WTC11 (cell line): ENCODE measurements around the gene LMAN2. TPM values are rescaled to one million over a fixed set of nuclear protein-coding genes. Genes with fewer than 3 reads are reported as not detected.

Source experiments
- ATAC-seq: fragments of 200-7000 bp; cut with Tn5 transposase; 2 replicates; pipeline ENCODE4 v1.10.0; 2021; ENCODE audit warnings: mild to moderate bottlenecking, moderate library complexity
- CTCF ChIA-PET: fragments of 300-600 bp; sonication (Branson Sonifier 250); formaldehyde crosslinking; loops from one replicate; lab custom pipeline; 2021; ENCODE audit warnings: antibody characterized with exemption; lab: Charles Lee
- POLR2A ChIA-PET: fragments of 350-600 bp; sonication (Branson Sonifier 250); formaldehyde crosslinking; loops from one replicate; lab custom pipeline; 2021; ENCODE audit warnings: antibody characterized with exemption; lab: Charles Lee
- DNase-seq: peaks from one replicate; pipeline ENCODE4 v3.0.0; 2021; ENCODE audit warnings: low spot score
- H3K27ac Mint-ChIP-seq: 2 replicates; pipeline ENCODE4 v1.8.0; 2021; ENCODE audit warnings: mixed read lengths
- H3K27me3 Mint-ChIP-seq: 2 replicates; pipeline ENCODE4 v1.8.0; 2021; ENCODE audit warnings: low read depth, mild to moderate bottlenecking, moderate library complexity, mixed read lengths
- H3K36me3 Mint-ChIP-seq: 2 replicates; pipeline ENCODE4 v1.8.0; 2021; ENCODE audit warnings: mixed read lengths
- H3K4me1 Mint-ChIP-seq: 2 replicates; pipeline ENCODE4 v1.8.0; 2022; ENCODE audit warnings: mixed read lengths
- H3K4me3 Mint-ChIP-seq: 2 replicates; pipeline ENCODE4 v1.8.0; 2021; ENCODE audit warnings: mild to moderate bottlenecking, moderate library complexity, mixed read lengths
- H3K9me3 Mint-ChIP-seq: 2 replicates; pipeline ENCODE4 v1.8.0; 2021; ENCODE audit warnings: mixed read lengths
- CREM ChIP-seq: sonication (generic); formaldehyde crosslinking; IDR thresholded peaks from 2 replicates; pipeline ENCODE4 v1.8.1; 2022; ENCODE audit warnings: mild to moderate bottlenecking, missing genetic modification reagents, moderate library complexity
- NFYB ChIP-seq: sonication (generic); formaldehyde crosslinking; conservative IDR thresholded peaks from 2 replicates; pipeline ENCODE4 v1.8.0; 2022; ENCODE audit warnings: low read depth, missing genetic modification reagents
- OVOL2 ChIP-seq: fragments of 250-450 bp; sonication (Bioruptor Pico); IDR thresholded peaks from 2 replicates; pipeline ENCODE4 v1.9.0; 2021; ENCODE audit warnings: mild to moderate bottlenecking, borderline replicate concordance
- RELA ChIP-seq: sonication (generic); formaldehyde crosslinking; IDR thresholded peaks from 2 replicates; pipeline ENCODE4 v1.8.1; 2022; ENCODE audit warnings: missing genetic modification reagents, mild to moderate bottlenecking, borderline replicate concordance
- SP1 ChIP-seq: sonication (generic); formaldehyde crosslinking; conservative IDR thresholded peaks from 2 replicates; pipeline ENCODE4 v1.8.1; 2022; ENCODE audit warnings: missing genetic modification reagents
- ZBTB21 ChIP-seq: sonication (generic); formaldehyde crosslinking; IDR thresholded peaks from 2 replicates; pipeline ENCODE4 v1.8.1; 2023; ENCODE audit warnings: mild to moderate bottlenecking, missing genetic modification reagents, borderline replicate concordance
- ZNF416 ChIP-seq: fragments of 250-450 bp; sonication (Bioruptor Pico); IDR thresholded peaks from 2 replicates; pipeline ENCODE4 v1.9.0; 2021; ENCODE audit warnings: mild to moderate bottlenecking, inconsistent platforms
- total RNA-seq: library from RNA; stranded (reverse); gene quantifications from 3 replicates; pipeline ENCODE4 v1.2.3, GENCODE V29; 2021
- TF ChIP-seq, protein P1 (sequence below): sonication (generic); formaldehyde crosslinking; IDR thresholded peaks from 2 replicates; pipeline ENCODE4 v1.8.1; 2022; ENCODE audit warnings: low read depth, mild to moderate bottlenecking, moderate library complexity, missing genetic modification reagents, borderline replicate concordance
- TF ChIP-seq, protein P2 (sequence below): sonication (generic); formaldehyde crosslinking; IDR thresholded peaks from 2 replicates; pipeline ENCODE4 v1.8.1; 2023; ENCODE audit warnings: mild to moderate bottlenecking, missing genetic modification reagents, moderate library complexity
- TF ChIP-seq, protein P3 (sequence below): fragments of 250-450 bp; sonication (Bioruptor Pico); IDR thresholded peaks from 2 replicates; pipeline ENCODE4 v1.9.0; 2021; ENCODE audit warnings: mild to moderate bottlenecking, borderline replicate concordance
- TF ChIP-seq, protein P4 (sequence below): sonication (generic); formaldehyde crosslinking; IDR thresholded peaks from 2 replicates; pipeline ENCODE4 v1.8.1; 2023; ENCODE audit warnings: mild to moderate bottlenecking, missing genetic modification reagents, borderline replicate concordance
- TF ChIP-seq, protein P5 (sequence below): fragments of 200-600 bp; IDR thresholded peaks from 2 replicates; pipeline ENCODE4 v1.8.0; 2022; ENCODE audit warnings: antibody characterized with exemption

Gene LMAN2
- total RNA-seq, 1 experiment from 2014 or later = 162 TPM

DNA sequence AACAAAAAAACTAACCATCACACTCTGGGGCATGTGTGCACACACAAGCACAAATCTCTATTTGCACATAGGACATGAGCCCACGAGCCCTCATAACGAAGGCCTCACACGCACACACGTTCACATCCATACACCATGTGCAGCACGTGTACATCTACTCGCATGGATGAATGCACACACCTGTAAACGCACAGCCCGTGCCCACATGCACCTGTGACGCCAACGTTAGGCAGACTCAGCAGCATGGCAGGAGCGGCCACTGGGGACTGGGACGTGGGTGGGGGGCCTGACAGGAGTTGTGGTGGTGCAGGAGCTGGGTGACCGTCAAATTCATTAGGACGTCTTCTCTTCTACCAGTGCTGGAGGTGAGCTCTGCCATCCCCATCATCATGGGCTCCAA, 35.9 kb upstream of the LMAN2 start:
- H3K9me3 Mint-ChIP-seq = no peaks in the 10 kb centered on the region
- DNase-seq (no peak), ATAC-seq (no peak)
- no peak overlapping the region for H3K4me3 Mint-ChIP-seq
- ChIA-PET POLR2A (interaction anchor here (1.5 kb wide), 1 partner anchor 17 kb away, joined by 4 read pairs; no protein-coding TSS in a partner anchor), CTCF (interaction anchor here (6.2 to 9.6 kb wide), 2 partner anchors 16 kb away, joined by 130 to 202 read pairs; partner anchors contain the start of gene PFN3)
- H3K36me3 Mint-ChIP-seq = no peaks in the 10 kb centered on the region
- H3K27me3 Mint-ChIP-seq = peaks cover 36% of the 10 kb centered on the region
- no peak overlapping the region for H3K27ac Mint-ChIP-seq
- peaks cover 28% of the 10 kb centered on the region for H3K4me1 Mint-ChIP-seq
- TF ChIP-seq, protein P1, sequence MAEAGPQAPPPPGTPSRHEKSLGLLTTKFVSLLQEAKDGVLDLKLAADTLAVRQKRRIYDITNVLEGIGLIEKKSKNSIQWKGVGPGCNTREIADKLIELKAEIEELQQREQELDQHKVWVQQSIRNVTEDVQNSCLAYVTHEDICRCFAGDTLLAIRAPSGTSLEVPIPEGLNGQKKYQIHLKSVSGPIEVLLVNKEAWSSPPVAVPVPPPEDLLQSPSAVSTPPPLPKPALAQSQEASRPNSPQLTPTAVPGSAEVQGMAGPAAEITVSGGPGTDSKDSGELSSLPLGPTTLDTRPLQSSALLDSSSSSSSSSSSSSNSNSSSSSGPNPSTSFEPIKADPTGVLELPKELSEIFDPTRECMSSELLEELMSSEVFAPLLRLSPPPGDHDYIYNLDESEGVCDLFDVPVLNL = no peak
- TF ChIP-seq SP1 (CRISPR knock-in tag) (no peak), ZNF416 (no peak), RELA (CRISPR knock-in tag) (no peak), OVOL2 (CRISPR knock-in tag) (no peak), NFYB (no peak), ZBTB21 (CRISPR knock-in tag) (no peak), CREM (CRISPR knock-in tag) (no peak)
- TF ChIP-seq, protein P2, sequence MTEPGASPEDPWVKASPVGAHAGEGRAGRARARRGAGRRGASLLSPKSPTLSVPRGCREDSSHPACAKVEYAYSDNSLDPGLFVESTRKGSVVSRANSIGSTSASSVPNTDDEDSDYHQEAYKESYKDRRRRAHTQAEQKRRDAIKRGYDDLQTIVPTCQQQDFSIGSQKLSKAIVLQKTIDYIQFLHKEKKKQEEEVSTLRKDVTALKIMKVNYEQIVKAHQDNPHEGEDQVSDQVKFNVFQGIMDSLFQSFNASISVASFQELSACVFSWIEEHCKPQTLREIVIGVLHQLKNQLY (CRISPR knock-in tag) = no peak
- TF ChIP-seq, protein P3, sequence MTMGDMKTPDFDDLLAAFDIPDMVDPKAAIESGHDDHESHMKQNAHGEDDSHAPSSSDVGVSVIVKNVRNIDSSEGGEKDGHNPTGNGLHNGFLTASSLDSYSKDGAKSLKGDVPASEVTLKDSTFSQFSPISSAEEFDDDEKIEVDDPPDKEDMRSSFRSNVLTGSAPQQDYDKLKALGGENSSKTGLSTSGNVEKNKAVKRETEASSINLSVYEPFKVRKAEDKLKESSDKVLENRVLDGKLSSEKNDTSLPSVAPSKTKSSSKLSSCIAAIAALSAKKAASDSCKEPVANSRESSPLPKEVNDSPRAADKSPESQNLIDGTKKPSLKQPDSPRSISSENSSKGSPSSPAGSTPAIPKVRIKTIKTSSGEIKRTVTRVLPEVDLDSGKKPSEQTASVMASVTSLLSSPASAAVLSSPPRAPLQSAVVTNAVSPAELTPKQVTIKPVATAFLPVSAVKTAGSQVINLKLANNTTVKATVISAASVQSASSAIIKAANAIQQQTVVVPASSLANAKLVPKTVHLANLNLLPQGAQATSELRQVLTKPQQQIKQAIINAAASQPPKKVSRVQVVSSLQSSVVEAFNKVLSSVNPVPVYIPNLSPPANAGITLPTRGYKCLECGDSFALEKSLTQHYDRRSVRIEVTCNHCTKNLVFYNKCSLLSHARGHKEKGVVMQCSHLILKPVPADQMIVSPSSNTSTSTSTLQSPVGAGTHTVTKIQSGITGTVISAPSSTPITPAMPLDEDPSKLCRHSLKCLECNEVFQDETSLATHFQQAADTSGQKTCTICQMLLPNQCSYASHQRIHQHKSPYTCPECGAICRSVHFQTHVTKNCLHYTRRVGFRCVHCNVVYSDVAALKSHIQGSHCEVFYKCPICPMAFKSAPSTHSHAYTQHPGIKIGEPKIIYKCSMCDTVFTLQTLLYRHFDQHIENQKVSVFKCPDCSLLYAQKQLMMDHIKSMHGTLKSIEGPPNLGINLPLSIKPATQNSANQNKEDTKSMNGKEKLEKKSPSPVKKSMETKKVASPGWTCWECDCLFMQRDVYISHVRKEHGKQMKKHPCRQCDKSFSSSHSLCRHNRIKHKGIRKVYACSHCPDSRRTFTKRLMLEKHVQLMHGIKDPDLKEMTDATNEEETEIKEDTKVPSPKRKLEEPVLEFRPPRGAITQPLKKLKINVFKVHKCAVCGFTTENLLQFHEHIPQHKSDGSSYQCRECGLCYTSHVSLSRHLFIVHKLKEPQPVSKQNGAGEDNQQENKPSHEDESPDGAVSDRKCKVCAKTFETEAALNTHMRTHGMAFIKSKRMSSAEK = no peak

DNA sequence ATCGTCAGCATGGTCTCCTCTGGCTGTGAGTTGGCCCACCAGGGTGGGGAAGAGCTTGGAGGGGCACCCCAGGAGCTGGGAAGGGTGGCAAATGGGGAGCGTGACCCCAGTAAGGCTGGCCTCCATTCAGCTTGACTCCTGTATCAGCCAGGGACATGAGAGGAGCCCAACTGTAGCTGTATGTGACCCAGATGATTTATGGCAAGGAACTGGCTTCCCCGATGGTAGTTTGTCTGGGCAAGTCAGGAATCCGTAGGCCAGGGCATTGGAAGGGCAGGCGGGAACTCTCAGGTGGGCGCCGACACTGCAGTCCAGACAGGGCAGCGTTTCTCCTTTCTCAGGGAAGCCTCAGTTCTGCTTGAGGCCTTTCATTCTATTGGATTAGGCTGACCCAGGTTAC, 35.1 kb upstream of the LMAN2 start:
- no peak overlapping the region for H3K4me3 Mint-ChIP-seq
- CTCF ChIA-PET = interaction anchor here (0.5 to 9.6 kb wide), 6 partner anchors 15 to 120 kb away, joined by 3 to 202 read pairs (median 4); partner anchors contain the start of gene PFN3
- peaks cover 30% of the 10 kb centered on the region for H3K4me1 Mint-ChIP-seq

More for the DNA sequence above, 35.1 kb upstream of the LMAN2 start:
- H3K36me3 Mint-ChIP-seq = no peaks in the 10 kb centered on the region
- ATAC-seq = no peak
- peaks cover 36% of the 10 kb centered on the region for H3K27me3 Mint-ChIP-seq
- TF ChIP-seq CREM (CRISPR knock-in tag) = no peak
- TF ChIP-seq, protein P4, sequence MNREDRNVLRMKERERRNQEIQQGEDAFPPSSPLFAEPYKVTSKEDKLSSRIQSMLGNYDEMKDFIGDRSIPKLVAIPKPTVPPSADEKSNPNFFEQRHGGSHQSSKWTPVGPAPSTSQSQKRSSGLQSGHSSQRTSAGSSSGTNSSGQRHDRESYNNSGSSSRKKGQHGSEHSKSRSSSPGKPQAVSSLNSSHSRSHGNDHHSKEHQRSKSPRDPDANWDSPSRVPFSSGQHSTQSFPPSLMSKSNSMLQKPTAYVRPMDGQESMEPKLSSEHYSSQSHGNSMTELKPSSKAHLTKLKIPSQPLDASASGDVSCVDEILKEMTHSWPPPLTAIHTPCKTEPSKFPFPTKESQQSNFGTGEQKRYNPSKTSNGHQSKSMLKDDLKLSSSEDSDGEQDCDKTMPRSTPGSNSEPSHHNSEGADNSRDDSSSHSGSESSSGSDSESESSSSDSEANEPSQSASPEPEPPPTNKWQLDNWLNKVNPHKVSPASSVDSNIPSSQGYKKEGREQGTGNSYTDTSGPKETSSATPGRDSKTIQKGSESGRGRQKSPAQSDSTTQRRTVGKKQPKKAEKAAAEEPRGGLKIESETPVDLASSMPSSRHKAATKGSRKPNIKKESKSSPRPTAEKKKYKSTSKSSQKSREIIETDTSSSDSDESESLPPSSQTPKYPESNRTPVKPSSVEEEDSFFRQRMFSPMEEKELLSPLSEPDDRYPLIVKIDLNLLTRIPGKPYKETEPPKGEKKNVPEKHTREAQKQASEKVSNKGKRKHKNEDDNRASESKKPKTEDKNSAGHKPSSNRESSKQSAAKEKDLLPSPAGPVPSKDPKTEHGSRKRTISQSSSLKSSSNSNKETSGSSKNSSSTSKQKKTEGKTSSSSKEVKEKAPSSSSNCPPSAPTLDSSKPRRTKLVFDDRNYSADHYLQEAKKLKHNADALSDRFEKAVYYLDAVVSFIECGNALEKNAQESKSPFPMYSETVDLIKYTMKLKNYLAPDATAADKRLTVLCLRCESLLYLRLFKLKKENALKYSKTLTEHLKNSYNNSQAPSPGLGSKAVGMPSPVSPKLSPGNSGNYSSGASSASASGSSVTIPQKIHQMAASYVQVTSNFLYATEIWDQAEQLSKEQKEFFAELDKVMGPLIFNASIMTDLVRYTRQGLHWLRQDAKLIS = no peak
- TF ChIP-seq, protein P5, sequence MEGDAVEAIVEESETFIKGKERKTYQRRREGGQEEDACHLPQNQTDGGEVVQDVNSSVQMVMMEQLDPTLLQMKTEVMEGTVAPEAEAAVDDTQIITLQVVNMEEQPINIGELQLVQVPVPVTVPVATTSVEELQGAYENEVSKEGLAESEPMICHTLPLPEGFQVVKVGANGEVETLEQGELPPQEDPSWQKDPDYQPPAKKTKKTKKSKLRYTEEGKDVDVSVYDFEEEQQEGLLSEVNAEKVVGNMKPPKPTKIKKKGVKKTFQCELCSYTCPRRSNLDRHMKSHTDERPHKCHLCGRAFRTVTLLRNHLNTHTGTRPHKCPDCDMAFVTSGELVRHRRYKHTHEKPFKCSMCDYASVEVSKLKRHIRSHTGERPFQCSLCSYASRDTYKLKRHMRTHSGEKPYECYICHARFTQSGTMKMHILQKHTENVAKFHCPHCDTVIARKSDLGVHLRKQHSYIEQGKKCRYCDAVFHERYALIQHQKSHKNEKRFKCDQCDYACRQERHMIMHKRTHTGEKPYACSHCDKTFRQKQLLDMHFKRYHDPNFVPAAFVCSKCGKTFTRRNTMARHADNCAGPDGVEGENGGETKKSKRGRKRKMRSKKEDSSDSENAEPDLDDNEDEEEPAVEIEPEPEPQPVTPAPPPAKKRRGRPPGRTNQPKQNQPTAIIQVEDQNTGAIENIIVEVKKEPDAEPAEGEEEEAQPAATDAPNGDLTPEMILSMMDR = no peak
- no peaks in the 10 kb centered on the region for H3K9me3 Mint-ChIP-seq
- H3K27ac Mint-ChIP-seq = no peak overlapping the region
- DNase-seq = no peak
- POLR2A ChIA-PET = no interaction called here
